ENCODE measurements around the gene CYP4F8. TPM values are rescaled to one million over a fixed set of nuclear protein-coding genes. Genes with fewer than 3 reads are reported as not detected.

The CYP4F8 gene
- total and polyA plus RNA-seq, 9 of the 15 experiments (the other 6 are each of a cell fraction or from before 2014, with no cell fraction given), result not detected

- Histone ChIP-seq H3K4me3 (no peak overlapping the region), H3K4me2 (ENCODE audit: insufficient read depth, low read length) (no peak overlapping the region), H3K9ac (ENCODE audit: insufficient read depth in 1 of 2, low read depth in 2 of 2, low read length in 2 of 2) (no peak overlapping the region), H3K27ac (ENCODE audit: extremely low read depth, low read depth, low read length) (no peak overlapping the region), H4K20me1 (replicated peaks; ENCODE audit: control insufficient read depth, insufficient read depth, low read length) (no peaks in the 10 kb centered on the region), H3K27me3 (ENCODE audit: control insufficient read depth in 2 of 2, insufficient read depth in 2 of 2, low read length in 2 of 2) (peaks cover 0 to 5% of the 10 kb centered on the region in 2 experiments; a peak in 1 of 5 replicates), H3K36me3 (ENCODE audit: control insufficient read depth, insufficient read depth, low read length) (no peaks in the 10 kb centered on the region), H3K79me2 (ENCODE audit: control insufficient read depth, insufficient read depth, low read length) (no peaks in the 10 kb centered on the region), H3K9me3 (replicated peaks; ENCODE audit: control insufficient read depth, insufficient read depth, low read depth, low read length) (no peaks in the 10 kb centered on the region), H3K9me1 (ENCODE audit: control insufficient read depth, insufficient read depth, low read length) (no peaks in the 10 kb centered on the region), H2AFZ (ENCODE audit: low read depth, low read length) (no peak overlapping the region), H3K4me1 (replicated peaks in 1 of 2; ENCODE audit: control insufficient read depth in 2 of 2, insufficient read depth in 2 of 2, low read length in 2 of 2) (no peaks in the 10 kb centered on the region)
- ChIA-PET POLR2A (no interaction called here), CTCF (ENCODE audit: low intra/inter-chr PET ratio) (no interaction called here)
- in situ Hi-C loops (cut with MboI), result no loop called here
- DNase-seq (ENCODE audit: extremely low read depth in 1 of 4, low spot score in 3 of 4), result no peak
- ATAC-seq, result no peak
- BruUV-seq (replicated peaks), result no TSS peak
- 2% methylated on average over 6 of the region's 6 CpGs for WGBS (ENCODE audit: insufficient coverage, low coverage, missing lambda C conversion rate)
- FAIRE-seq, result no peak
- intact Hi-C loops (cut with micrococcal nuclease), result no loop called here
- TF ChIP-seq, protein P1, sequence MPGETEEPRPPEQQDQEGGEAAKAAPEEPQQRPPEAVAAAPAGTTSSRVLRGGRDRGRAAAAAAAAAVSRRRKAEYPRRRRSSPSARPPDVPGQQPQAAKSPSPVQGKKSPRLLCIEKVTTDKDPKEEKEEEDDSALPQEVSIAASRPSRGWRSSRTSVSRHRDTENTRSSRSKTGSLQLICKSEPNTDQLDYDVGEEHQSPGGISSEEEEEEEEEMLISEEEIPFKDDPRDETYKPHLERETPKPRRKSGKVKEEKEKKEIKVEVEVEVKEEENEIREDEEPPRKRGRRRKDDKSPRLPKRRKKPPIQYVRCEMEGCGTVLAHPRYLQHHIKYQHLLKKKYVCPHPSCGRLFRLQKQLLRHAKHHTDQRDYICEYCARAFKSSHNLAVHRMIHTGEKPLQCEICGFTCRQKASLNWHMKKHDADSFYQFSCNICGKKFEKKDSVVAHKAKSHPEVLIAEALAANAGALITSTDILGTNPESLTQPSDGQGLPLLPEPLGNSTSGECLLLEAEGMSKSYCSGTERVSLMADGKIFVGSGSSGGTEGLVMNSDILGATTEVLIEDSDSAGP (CRISPR knock-in tag; IDR thresholded peaks at IDR 0.05), result no peak
- no peak for TF ChIP-seq NFE2 (IDR thresholded peaks at IDR 0.05; ENCODE audit: low read depth)
- TF ChIP-seq SIRT6 (IDR thresholded peaks at IDR 0.05; ENCODE audit: low read depth, low read length), result no peak
- no peak for TF ChIP-seq ZNF583 (CRISPR knock-in tag; IDR thresholded peaks at IDR 0.05)
- no peak for TF ChIP-seq GATAD2B (IDR thresholded peaks at IDR 0.05; ENCODE audit: borderline replicate concordance)
- no peak for TF ChIP-seq HDAC8 (tag; IDR thresholded peaks at IDR 0.05)
- TF ChIP-seq NEUROD1 (IDR thresholded peaks at IDR 0.05; ENCODE audit: borderline replicate concordance, low read depth, low read length, partially characterized antibody), result no peak
- no peak for TF ChIP-seq STAT5B (CRISPR knock-in tag; IDR thresholded peaks at IDR 0.05)
- TF ChIP-seq ZNF518B (CRISPR knock-in tag; IDR thresholded peaks at IDR 0.05), result no peak
- TF ChIP-seq, protein P2, sequence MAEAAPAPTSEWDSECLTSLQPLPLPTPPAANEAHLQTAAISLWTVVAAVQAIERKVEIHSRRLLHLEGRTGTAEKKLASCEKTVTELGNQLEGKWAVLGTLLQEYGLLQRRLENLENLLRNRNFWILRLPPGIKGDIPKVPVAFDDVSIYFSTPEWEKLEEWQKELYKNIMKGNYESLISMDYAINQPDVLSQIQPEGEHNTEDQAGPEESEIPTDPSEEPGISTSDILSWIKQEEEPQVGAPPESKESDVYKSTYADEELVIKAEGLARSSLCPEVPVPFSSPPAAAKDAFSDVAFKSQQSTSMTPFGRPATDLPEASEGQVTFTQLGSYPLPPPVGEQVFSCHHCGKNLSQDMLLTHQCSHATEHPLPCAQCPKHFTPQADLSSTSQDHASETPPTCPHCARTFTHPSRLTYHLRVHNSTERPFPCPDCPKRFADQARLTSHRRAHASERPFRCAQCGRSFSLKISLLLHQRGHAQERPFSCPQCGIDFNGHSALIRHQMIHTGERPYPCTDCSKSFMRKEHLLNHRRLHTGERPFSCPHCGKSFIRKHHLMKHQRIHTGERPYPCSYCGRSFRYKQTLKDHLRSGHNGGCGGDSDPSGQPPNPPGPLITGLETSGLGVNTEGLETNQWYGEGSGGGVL (CRISPR knock-in tag; IDR thresholded peaks at IDR 0.05), result no peak
- TF ChIP-seq EZH2 (IDR thresholded peaks at IDR 0.05; ENCODE audit: borderline replicate concordance, low read depth, low read length), result no peak
- TF ChIP-seq, protein P3, sequence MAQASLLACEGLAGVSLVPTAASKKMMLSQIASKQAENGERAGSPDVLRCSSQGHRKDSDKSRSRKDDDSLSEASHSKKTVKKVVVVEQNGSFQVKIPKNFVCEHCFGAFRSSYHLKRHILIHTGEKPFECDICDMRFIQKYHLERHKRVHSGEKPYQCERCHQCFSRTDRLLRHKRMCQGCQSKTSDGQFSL (CRISPR knock-in tag; IDR thresholded peaks at IDR 0.05), result no peak
- TF ChIP-seq, protein P3 (tag; IDR thresholded peaks at IDR 0.05), result no peak
- TF ChIP-seq ETV1 (tag; conservative IDR thresholded peaks at IDR 0.05; ENCODE audit: low read depth), result no peak
- no peak for TF ChIP-seq ZNF41 (CRISPR knock-in tag; conservative IDR thresholded peaks at IDR 0.05)
- no peak for TF ChIP-seq HNRNPL (IDR thresholded peaks at IDR 0.05; ENCODE audit: low read depth, low read length)
These were observed 39.6 kb upstream of the CYP4F8 start for GRCh38 chr19:15575406-15575805.
